ENCODE measurements around the gene KLF7. TPM values are rescaled to one million over a fixed set of nuclear protein-coding genes. Genes with fewer than 3 reads are reported as not detected.

The KLF7 gene
- total and polyA plus RNA-seq, 2 donors (not counting 1 experiment from before 2014, with no cell fraction given) = 12.9 to 21.0 TPM

DNA sequence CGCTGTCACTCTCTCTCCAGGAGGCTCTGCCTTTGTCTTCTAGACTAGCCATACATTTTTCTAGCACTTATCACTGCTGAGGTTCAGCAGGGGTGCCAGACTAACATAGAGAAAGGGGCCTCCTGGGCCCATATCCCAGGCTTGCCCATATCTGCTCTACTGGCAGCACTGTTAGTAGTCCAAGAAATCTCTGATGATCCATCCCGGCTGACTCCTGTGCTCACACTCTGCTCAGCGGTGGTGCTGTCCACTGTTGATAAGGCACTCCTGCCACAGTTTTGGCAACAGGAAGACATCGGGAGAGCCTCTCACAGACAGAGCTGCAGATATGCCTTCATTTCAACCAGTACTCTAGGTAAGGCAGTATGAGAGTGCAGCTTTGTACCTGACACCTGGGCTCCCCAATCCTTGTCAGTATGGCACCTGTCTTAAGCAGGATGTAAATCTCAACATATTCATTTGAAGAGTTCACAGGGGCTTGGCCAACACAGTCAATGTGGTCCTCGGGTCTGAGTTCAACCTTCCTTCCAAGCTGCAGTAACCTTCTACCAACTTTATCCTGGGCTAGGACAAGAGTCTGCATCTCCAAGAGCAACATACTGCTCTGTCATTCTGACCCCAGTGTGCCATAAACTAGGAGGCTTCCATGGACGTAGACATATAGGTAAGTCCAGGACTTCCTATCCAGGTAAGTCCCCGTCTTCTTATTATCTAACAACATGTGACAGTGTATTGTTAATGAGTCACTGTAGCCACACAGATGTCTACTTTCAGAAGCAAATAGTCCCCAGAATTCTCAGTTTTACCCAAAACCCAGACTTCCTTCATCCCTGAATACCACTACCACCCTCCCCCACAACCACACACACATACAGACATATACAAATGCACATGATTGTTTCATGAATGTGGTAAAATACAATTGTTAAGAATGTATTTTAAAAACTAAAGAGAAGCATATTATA, 16.2 kb downstream of the KLF7 start:
- Histone ChIP-seq H3K9ac (ENCODE audit: insufficient read depth, low read length) (no peak overlapping the region), H3K79me2 (ENCODE audit: control insufficient read depth, insufficient read depth, low read length) (peaks cover 91% of the 10 kb centered on the region), H3K4me3 (replicated peaks in 1 of 4; ENCODE audit: control extremely low read depth in 1 of 4, insufficient read depth in 1 of 4, low read depth in 3 of 4, low read length in 4 of 4) (no peak overlapping the region), H3K4me2 (ENCODE audit: extremely low read depth, insufficient read depth, low read length) (no peak overlapping the region), H3K36me3 (ENCODE audit: control insufficient read depth, insufficient read depth, low read length) (no peaks in the 10 kb centered on the region), H3K4me1 (ENCODE audit: control insufficient read depth, extremely low read depth, insufficient read depth, low read length) (peaks cover 3% of the 10 kb centered on the region), H3K27ac (ENCODE audit: insufficient read depth, low read length) (no peak overlapping the region), H3K27me3 (ENCODE audit: control insufficient read depth, insufficient read depth, low read length) (no peaks in the 10 kb centered on the region), H3K9me3 (ENCODE audit: control insufficient read depth, insufficient read depth, low read depth, low read length) (no peaks in the 10 kb centered on the region), H2AFZ (ENCODE audit: low read length) (no peak overlapping the region), H4K20me1 (ENCODE audit: control insufficient read depth, extremely low read depth, insufficient read depth, low read length) (no peaks in the 10 kb centered on the region)
- DNase-seq (ENCODE audit: low read depth in 2 of 2) = peak in 1 of 2 donors; percentile 65
- TF ChIP-seq EZH2 (IDR thresholded peaks at IDR 0.05; ENCODE audit: low read length, missing control alignments) (no peak), CTCF (conservative IDR thresholded peaks at IDR 0.05 in 1 of 2, IDR thresholded peaks at IDR 0.05 in 1 of 2; ENCODE audit: low read depth in 1 of 2, low read length in 2 of 2) (no peak)

DNA sequence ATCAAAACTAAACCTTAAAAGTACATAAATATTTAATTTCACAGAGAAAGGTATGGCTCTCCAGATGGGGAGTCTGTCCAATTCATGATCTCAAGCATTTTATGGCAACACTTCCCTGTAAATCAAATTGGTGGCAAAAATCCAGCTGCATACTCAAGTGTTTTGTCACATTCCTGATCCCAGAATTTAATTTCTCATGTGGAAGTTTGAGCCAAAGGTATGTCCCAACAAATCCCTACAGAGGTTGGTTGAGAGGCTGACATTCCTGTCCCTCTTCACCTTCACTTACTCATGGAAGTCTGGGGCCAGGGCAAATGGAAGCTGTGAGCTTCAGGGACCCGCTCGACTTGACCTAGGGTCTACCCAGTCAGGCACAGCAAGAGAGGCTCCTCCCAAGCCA, 17.7 kb downstream of the KLF7 start:
- TF ChIP-seq CTCF (conservative IDR thresholded peaks at IDR 0.05 in 1 of 2, IDR thresholded peaks at IDR 0.05 in 1 of 2; ENCODE audit: low read depth in 1 of 2, low read length in 2 of 2) (no peak), EZH2 (IDR thresholded peaks at IDR 0.05; ENCODE audit: low read length, missing control alignments) (no peak)
- Histone ChIP-seq H3K9me3 (ENCODE audit: control insufficient read depth, insufficient read depth, low read depth, low read length) (no peaks in the 10 kb centered on the region), H3K4me3 (replicated peaks in 1 of 4; ENCODE audit: control extremely low read depth in 1 of 4, insufficient read depth in 1 of 4, low read depth in 3 of 4, low read length in 4 of 4) (no peak overlapping the region), H3K27me3 (ENCODE audit: control insufficient read depth, insufficient read depth, low read length) (no peaks in the 10 kb centered on the region), H4K20me1 (ENCODE audit: control insufficient read depth, extremely low read depth, insufficient read depth, low read length) (no peaks in the 10 kb centered on the region), H3K36me3 (ENCODE audit: control insufficient read depth, insufficient read depth, low read length) (no peaks in the 10 kb centered on the region), H3K79me2 (ENCODE audit: control insufficient read depth, insufficient read depth, low read length) (peaks cover 90% of the 10 kb centered on the region), H3K4me1 (ENCODE audit: control insufficient read depth, extremely low read depth, insufficient read depth, low read length) (peaks cover 13% of the 10 kb centered on the region), H2AFZ (ENCODE audit: low read length) (no peak overlapping the region), H3K9ac (ENCODE audit: insufficient read depth, low read length) (no peak overlapping the region), H3K27ac (ENCODE audit: insufficient read depth, low read length) (no peak overlapping the region), H3K4me2 (ENCODE audit: extremely low read depth, insufficient read depth, low read length) (no peak overlapping the region)
- DNase-seq (ENCODE audit: low read depth in 2 of 2) = peak; percentile 54 to 86

- Histone ChIP-seq H3K9me3 (ENCODE audit: control insufficient read depth, insufficient read depth, low read depth, low read length) (no peaks in the 10 kb centered on the region), H3K4me1 (ENCODE audit: control insufficient read depth, extremely low read depth, insufficient read depth, low read length) (peaks cover 10% of the 10 kb centered on the region), H2AFZ (ENCODE audit: low read length) (no peak overlapping the region), H3K36me3 (ENCODE audit: control insufficient read depth, insufficient read depth, low read length) (no peaks in the 10 kb centered on the region), H3K27ac (ENCODE audit: insufficient read depth, low read length) (peak overlapping the region; percentile 68), H4K20me1 (ENCODE audit: control insufficient read depth, extremely low read depth, insufficient read depth, low read length) (no peaks in the 10 kb centered on the region), H3K9ac (ENCODE audit: insufficient read depth, low read length) (no peak overlapping the region), H3K4me3 (replicated peaks in 1 of 4; ENCODE audit: control extremely low read depth in 1 of 4, insufficient read depth in 1 of 4, low read depth in 3 of 4, low read length in 4 of 4) (no peak overlapping the region), H3K79me2 (ENCODE audit: control insufficient read depth, insufficient read depth, low read length) (peaks cover 86% of the 10 kb centered on the region), H3K27me3 (ENCODE audit: control insufficient read depth, insufficient read depth, low read length) (no peaks in the 10 kb centered on the region), H3K4me2 (ENCODE audit: extremely low read depth, insufficient read depth, low read length) (peak overlapping the region; percentile 99)
- TF ChIP-seq CTCF (conservative IDR thresholded peaks at IDR 0.05 in 1 of 2, IDR thresholded peaks at IDR 0.05 in 1 of 2; ENCODE audit: low read depth in 1 of 2, low read length in 2 of 2) = no peak
- TF ChIP-seq EZH2 (IDR thresholded peaks at IDR 0.05; ENCODE audit: low read length, missing control alignments) = no peak
- no peak for DNase-seq (ENCODE audit: low read depth in 2 of 2)
Measured at GRCh38 chr2:207144173-207144785, 21.5 kb downstream of the KLF7 start.

Data from fibroblast of lung (primary cell).